K562 (cell line): Measurements from ENCODE around the gene KRT14. TPM values are rescaled to one million over a fixed set of nuclear protein-coding genes. Genes with fewer than 3 reads are reported as not detected.
"Not testable (repeated sequence)": the region's sequence is repeated elsewhere in the genome, so short reads cannot be mapped to it uniquely, and the experiment has no call there.

Experiments used
- ATAC-seq: fragments of 200-7000 bp; cut with Tn5 transposase; 3 replicates; pipeline ENCODE4 v1.9.1; 2020; ENCODE audit warnings: moderate library complexity
- BruUV-seq: library from RNA; stranded (reverse); fragments of 400-500 nt; replicated peaks from 2 replicates; lab custom pipeline; 2021; lab: Mats Ljungman, UMichigan
- CTCF ChIA-PET: fragments of 300-600 bp; formaldehyde crosslinking; extraction: SDS; loops from one replicate; lab custom pipeline; 2021; ENCODE audit warnings: low intra/inter-chr PET ratio; lab: Yijun Ruan, JAX
- POLR2A ChIA-PET: fragments of 300-600, 350-650 bp; sonication (Branson Sonifier 250); formaldehyde crosslinking; extraction: SDS; loops from one replicate; lab custom pipeline; 2021; ENCODE audit warnings: antibody characterized with exemption, inconsistent platforms; lab: Yijun Ruan, JAX
- DNase-seq, 4 experiments: peaks; one replicate each; pipeline versions ENCODE4 v3.0.0 to v3.0.0-alpha.2; 2011 to 2018; ENCODE audit warnings: low spot score in 3 of 4, mixed read lengths in 3 of 4; ENCODE audit errors: extremely low read depth in 1 of 4
- FAIRE-seq: peaks from 2 replicates; lab custom pipeline; 2011; peaks lifted over from hg19 to GRCh38; lab: Jason Lieb, UNC
- H2AFZ ChIP-seq: 2 replicates; pipeline ENCODE4 v1.6.0; 2011; ENCODE audit warnings: low read depth, low read length, control low read depth, inconsistent platforms
- H3K27ac ChIP-seq: fragments of 200-600 bp; 3 replicates; pipeline ENCODE4 v1.8.0; 2011; ENCODE audit warnings: low read depth, mild to moderate bottlenecking, control low read depth, inconsistent platforms, low read length, moderate library complexity, mixed read lengths; ENCODE audit errors: extremely low read depth
- H3K27me3 ChIP-seq, 2 experiments: fragments of 300-600 bp in 1 of 2; 2 replicates in 1 of 2; 3 replicates in 1 of 2; pipeline versions ENCODE4 v1.6.0 to v1.8.0; 2011; ENCODE audit warnings: inconsistent platforms in 2 of 2, low read length in 2 of 2, mild to moderate bottlenecking in 1 of 2, mixed read lengths in 1 of 2, moderate library complexity in 1 of 2; ENCODE audit not compliant: control insufficient read depth in 2 of 2, insufficient read depth in 2 of 2
- H3K36me3 ChIP-seq: fragments of 300-600 bp; 3 replicates; pipeline ENCODE4 v1.8.0; 2011; ENCODE audit warnings: mild to moderate bottlenecking, low read length, inconsistent platforms; ENCODE audit not compliant: control insufficient read depth, insufficient read depth
- H3K4me1 ChIP-seq, 2 experiments: fragments of 200-600 bp in 1 of 2; replicated peaks in 1 of 2; 2 replicates in 1 of 2; 3 replicates in 1 of 2; pipeline versions ENCODE4 v1.5.1 to v1.8.0; 2011; ENCODE audit warnings: inconsistent platforms in 2 of 2, low read length in 2 of 2, mild to moderate bottlenecking in 1 of 2, mixed read lengths in 1 of 2, moderate library complexity in 1 of 2; ENCODE audit not compliant: control insufficient read depth in 2 of 2, insufficient read depth in 2 of 2
- H3K4me2 ChIP-seq: 2 replicates; pipeline ENCODE4 v1.6.1; 2011; ENCODE audit warnings: low read length, control low read depth, inconsistent platforms, mixed read lengths; ENCODE audit not compliant: insufficient read depth
- H3K4me3 ChIP-seq: fragments of 200-600 bp; sonication (generic), shearing (Covaris generic); 2 replicates; pipeline ENCODE4 v1.5.1; 2016; ENCODE audit warnings: control low read depth, inconsistent platforms
- H3K79me2 ChIP-seq: fragments of 200-600 bp; 3 replicates; pipeline ENCODE4 v1.8.0; 2011; ENCODE audit warnings: low read length, inconsistent platforms; ENCODE audit not compliant: control insufficient read depth, insufficient read depth
- H3K9ac ChIP-seq, 2 experiments: 2 replicates each; pipeline versions ENCODE4 v1.6.0 to v1.6.1; 2011; ENCODE audit warnings: low read depth in 2 of 2, low read length in 2 of 2, control low read depth in 1 of 2, inconsistent platforms in 1 of 2, mild to moderate bottlenecking in 1 of 2, mixed read lengths in 1 of 2; ENCODE audit not compliant: insufficient read depth in 1 of 2
- H3K9me1 ChIP-seq: one replicate; pipeline ENCODE4 v1.6.0; 2011; ENCODE audit warnings: inconsistent platforms, mild to moderate bottlenecking, low read length, moderate library complexity; ENCODE audit not compliant: control insufficient read depth, insufficient read depth
- H3K9me3 ChIP-seq: replicated peaks from 2 replicates; pipeline ENCODE4 v1.5.1; 2011; ENCODE audit warnings: low read depth, low read length, inconsistent platforms; ENCODE audit not compliant: control insufficient read depth, insufficient read depth
- H4K20me1 ChIP-seq: replicated peaks from 2 replicates; pipeline ENCODE4 v1.6.1; 2011; ENCODE audit warnings: low read length, inconsistent platforms, mixed read lengths; ENCODE audit not compliant: control insufficient read depth, insufficient read depth
- E2F4 ChIP-seq: sonication (generic); formaldehyde crosslinking; IDR thresholded peaks from 2 replicates; pipeline ENCODE4 v1.8.0; 2022; ENCODE audit warnings: mild to moderate bottlenecking, low read depth, missing genetic modification reagents
- NRF1 ChIP-seq, 2 experiments: fragments of 450-650 bp; IDR thresholded peaks in 1 of 2; conservative IDR thresholded peaks in 1 of 2; 2 replicates each; pipeline ENCODE4 v1.6.1; 2014; ENCODE audit warnings: mild to moderate bottlenecking in 2 of 2
- SRSF9 ChIP-seq: fragments of 200-400 bp; formaldehyde crosslinking; IDR thresholded peaks from 2 replicates; pipeline ENCODE4 v1.6.1; 2017; ENCODE audit warnings: low read depth, low read length, borderline replicate concordance
- WGBS: fragments of 100-300 bp; shearing (Covaris generic); methylation state at CpG from one replicate; pipeline ENCODE4 v1.1.6; 2016; ENCODE audit warnings: low coverage, mixed read lengths; ENCODE audit not compliant: insufficient coverage; ENCODE audit errors: missing lambda C conversion rate; 5-methylcytosine and 5-hydroxymethylcytosine counted together
- in situ Hi-C: fragments of 300-500 bp; cut with MboI; formaldehyde crosslinking; loops from 4 replicates; pipeline ENCODE4 v1.15.0; 2018; ENCODE audit warnings: inconsistent platforms, mixed read lengths
- intact Hi-C: fragments of 100-400 bp; cut with micrococcal nuclease; formaldehyde crosslinking; loops from 2 replicates; pipeline ENCODE4 v1.14.2; 2022
- polyA plus RNA-seq, 8 experiments: library from polyadenylated mRNA; depleted of rRNA in 4 of 8; stranded (reverse) in 5 of 8; unstranded in 3 of 8; fragments of >200 nt; fragmentation: Nextera tagmentation in 2 of 8; fragmentation: Illumina TruSeq in 1 of 8; extraction: Ambion mirVana in 2 of 8; extraction: Trizol in 1 of 8; gene quantifications; 2 replicates each; pipeline versions ENCODE4 v1.2.1 to v1.2.3, GENCODE V29; 2011 to 2014; ENCODE audit warnings: inconsistent platforms in 1 of 8, missing spikeins in 1 of 8
- total RNA-seq, 7 experiments: library from RNA; depleted of rRNA in 6 of 7; stranded (reverse); fragments of >200 nt in 6 of 7; fragmentation: Illumina TruSeq in 2 of 7; extraction: Trizol in 2 of 7; gene quantifications; 2 replicates each; pipeline versions ENCODE4 v1.2.1 to v1.2.3, GENCODE V29; 2011 to 2021; ENCODE audit warnings: low replicate concordance in 1 of 7

Gene KRT14
- total and polyA plus RNA-seq, 9 of the 15 experiments (the other 6 are each of a cell fraction or from before 2014, with no cell fraction given), result 0.22 TPM; not detected in 8

GRCh38 chr17:41622340-41623183, 35.9 kb upstream of the KRT14 start:
- BruUV-seq, H3K9ac ChIP-seq, intact Hi-C loops, H3K4me2 ChIP-seq, FAIRE-seq, H3K27ac ChIP-seq, H3K9me1 ChIP-seq, H3K4me3 ChIP-seq, H3K36me3 ChIP-seq, H4K20me1 ChIP-seq, DNase-seq, CTCF ChIA-PET, in situ Hi-C loops, ATAC-seq, H2AFZ ChIP-seq, H3K79me2 ChIP-seq, H3K9me3 ChIP-seq: not testable (repeated sequence)
- WGBS, result 3% methylated on average over 16 of the region's 19 CpGs
- peaks cover 2 to 44% of the 10 kb centered on the region in 2 experiments; a peak in 2 of 5 replicates for H3K27me3 ChIP-seq
- POLR2A ChIA-PET, result interaction anchor here (0.6 kb wide), 3 partner anchors 145 to 1179 kb away, joined by 3 to 4 read pairs (median 3); no protein-coding TSS in a partner anchor
- H3K4me1 ChIP-seq, result peaks cover 0 to 15% of the 10 kb centered on the region in 2 experiments; a peak in 2 of 5 replicates

GRCh38 chr17:41621916-41622315, 35.2 kb upstream of the KRT14 start:
- H3K9ac ChIP-seq, result no peak overlapping the region
- CTCF ChIA-PET, result no interaction called here
- peaks cover 5% of the 10 kb centered on the region for H3K9me1 ChIP-seq
- H4K20me1 ChIP-seq, result 0 out of 2 replicates have a peak, but pooled peaks cover 2% of the 10 kb centered on the region
- POLR2A ChIA-PET, result interaction anchor here (0.6 kb wide), 1 partner anchor 401 kb away, joined by 3 read pairs; no protein-coding TSS in a partner anchor
- in situ Hi-C loops, result no loop called here
- 0% methylated on average over 2 of the region's 2 CpGs for WGBS
- peaks cover 2 to 38% of the 10 kb centered on the region in 2 experiments; a peak in 2 of 5 replicates for H3K27me3 ChIP-seq
- H3K79me2 ChIP-seq, result no peaks in the 10 kb centered on the region
- H3K4me2 ChIP-seq, result no peak overlapping the region
- FAIRE-seq (no peak), DNase-seq (no peak), ATAC-seq (no peak)
- no peak overlapping the region for H2AFZ ChIP-seq
- BruUV-seq, result no TSS peak
- intact Hi-C loops, result no loop called here
- no peak overlapping the region for H3K27ac ChIP-seq
- peaks cover 0 to 14% of the 10 kb centered on the region in 2 experiments; a peak in 2 of 5 replicates for H3K4me1 ChIP-seq
- no peak overlapping the region for H3K4me3 ChIP-seq
- no peaks in the 10 kb centered on the region for H3K36me3 ChIP-seq
- H3K9me3 ChIP-seq, result no peaks in the 10 kb centered on the region
- no peak for TF ChIP-seq E2F4 (CRISPR knock-in tag)
- no peak for TF ChIP-seq SRSF9
- no peak for TF ChIP-seq NRF1 (conservative IDR thresholded peaks at IDR 0.05 in 1 of 2, IDR thresholded peaks at IDR 0.05 in 1 of 2)
